Neural progenitor cell (in vitro differentiated cells): ENCODE results near the gene OTOS. TPM values are rescaled to one million over a fixed set of nuclear protein-coding genes. Genes with fewer than 3 reads are reported as not detected.

Experiments used
- DNase-seq: peaks from one replicate; pipeline ENCODE4 v3.0.0-alpha.2; 2016; ENCODE audit warnings: low spot score
- H2AFZ ChIP-seq: fragments of 200-600 bp; sonication (generic); replicated peaks from 2 replicates; pipeline ENCODE4 v1.6.1; 2016; ENCODE audit warnings: antibody characterized with exemption
- H3F3A ChIP-seq: fragments of 200-600 bp; sonication (generic); 2 replicates; pipeline ENCODE4 v1.6.1; 2016; ENCODE audit warnings: antibody characterized with exemption, low read depth
- H3K27ac ChIP-seq: fragments of 200-600 bp; sonication (generic); 2 replicates; pipeline ENCODE4 v1.5.1; 2016; ENCODE audit warnings: mild to moderate bottlenecking
- H3K27me3 ChIP-seq: fragments of 200-600 bp; sonication (generic); 2 replicates; pipeline ENCODE4 v1.6.1; 2016; ENCODE audit warnings: mild to moderate bottlenecking, moderate library complexity
- H3K36me3 ChIP-seq: fragments of 200-600 bp; sonication (generic); 2 replicates; pipeline ENCODE4 v1.5.1; 2016
- H3K4me1 ChIP-seq: fragments of 200-600 bp; sonication (generic); 2 replicates; pipeline ENCODE4 v1.6.1; 2016; ENCODE audit warnings: mixed run types
- H3K4me2 ChIP-seq: fragments of 200-600 bp; sonication (generic); 2 replicates; pipeline ENCODE4 v1.6.1; 2016
- H3K4me3 ChIP-seq: fragments of 200-600 bp; sonication (generic); 2 replicates; pipeline ENCODE4 v1.5.1; 2016
- H3K79me2 ChIP-seq: fragments of 200-600 bp; sonication (generic); 2 replicates; pipeline ENCODE4 v1.6.1; 2016; ENCODE audit warnings: low read depth
- H3K9ac ChIP-seq: fragments of 200-600 bp; sonication (generic); 2 replicates; pipeline ENCODE4 v1.6.1; 2016
- H3K9me3 ChIP-seq: fragments of 200-600 bp; sonication (generic); 2 replicates; pipeline ENCODE4 v1.5.1; 2016; ENCODE audit warnings: low read depth
- H4K20me1 ChIP-seq: fragments of 200-600 bp; sonication (generic); 2 replicates; pipeline ENCODE4 v1.6.1; 2016; ENCODE audit warnings: low read depth
- H3K27ac Mint-ChIP-seq: 3 replicates; pipeline ENCODE4 v1.8.0; 2021; ENCODE audit warnings: mixed read lengths
- H3K27me3 Mint-ChIP-seq: 2 replicates; pipeline ENCODE4 v1.8.0; 2022; ENCODE audit warnings: low read depth, mild to moderate bottlenecking, inconsistent platforms, moderate library complexity, mixed read lengths; ENCODE audit not compliant: insufficient read depth
- H3K36me3 Mint-ChIP-seq: 3 replicates; pipeline ENCODE4 v1.8.0; 2021; ENCODE audit warnings: mixed read lengths
- H3K4me1 Mint-ChIP-seq: 3 replicates; pipeline ENCODE4 v1.8.0; 2021; ENCODE audit warnings: mixed read lengths
- H3K4me3 Mint-ChIP-seq: 3 replicates; pipeline ENCODE4 v1.8.0; 2021; ENCODE audit warnings: mild to moderate bottlenecking, moderate library complexity, mixed read lengths
- H3K9me3 Mint-ChIP-seq: 3 replicates; pipeline ENCODE4 v1.8.0; 2020; ENCODE audit warnings: mixed read lengths
- CTCF ChIP-seq: fragments of 200-600 bp; sonication (generic); IDR thresholded peaks from 2 replicates; pipeline ENCODE4 v1.5.1; 2017; ENCODE audit warnings: antibody characterized with exemption, mild to moderate bottlenecking
- EZH2 ChIP-seq: fragments of 200-600 bp; sonication (generic); IDR thresholded peaks from 2 replicates; pipeline ENCODE4 v1.6.1; 2017; ENCODE audit warnings: antibody characterized with exemption, mild to moderate bottlenecking, moderate library complexity
- EZH2phosphoT487 ChIP-seq: fragments of 200-600 bp; sonication (generic); IDR thresholded peaks from 2 replicates; pipeline ENCODE4 v1.6.1; 2017; ENCODE audit warnings: antibody characterized with exemption
- total RNA-seq: library from RNA; depleted of rRNA; stranded (reverse); fragments of >200 nt; gene quantifications from 2 replicates; pipeline ENCODE4 v1.2.3, GENCODE V29; 2015; ENCODE audit warnings: low replicate concordance

Gene OTOS
- total RNA-seq, 1 donor from 2014 or later, result not detected

DNA sequence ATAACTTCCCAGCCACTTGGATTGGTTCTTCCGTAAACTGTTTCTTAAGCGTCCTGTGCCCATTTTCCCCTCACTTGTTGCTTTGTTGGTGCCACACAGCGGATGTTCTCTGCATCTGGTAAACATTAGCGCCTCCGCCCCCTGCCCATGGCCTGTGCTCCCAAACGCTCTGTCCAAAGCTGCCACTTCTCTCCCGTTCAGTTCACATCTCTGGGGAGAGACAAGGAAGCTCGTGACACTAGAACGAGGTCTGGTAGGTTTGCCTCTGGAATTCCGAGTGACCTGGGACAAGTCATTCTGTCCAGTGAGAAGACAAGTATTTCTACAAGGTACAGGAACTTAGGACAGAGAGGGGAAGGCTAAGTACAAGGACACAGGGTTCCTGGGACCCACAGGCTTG is 13.7 kb downstream of the OTOS start:
- Mint-ChIP-seq H3K27me3 (peaks cover 4% of the 10 kb centered on the region), H3K4me1 (no peaks in the 10 kb centered on the region), H3K4me3 (no peak overlapping the region), H3K36me3 (peaks cover 21% of the 10 kb centered on the region), H3K9me3 (no peaks in the 10 kb centered on the region), H3K27ac (no peak overlapping the region)
- Histone ChIP-seq H3K4me2 (no peak overlapping the region), H3K36me3 (no peaks in the 10 kb centered on the region), H3K27ac (no peak overlapping the region), H2AFZ (no peak overlapping the region), H3K9me3 (no peaks in the 10 kb centered on the region), H3K4me1 (no peaks in the 10 kb centered on the region), H3K4me3 (no peak overlapping the region), H3F3A (no peaks in the 10 kb centered on the region), H3K79me2 (no peaks in the 10 kb centered on the region), H4K20me1 (no peaks in the 10 kb centered on the region), H3K27me3 (no peaks in the 10 kb centered on the region), H3K9ac (no peak overlapping the region)
- TF ChIP-seq EZH2phosphoT487, result no peak
- TF ChIP-seq EZH2, result no peak
- no peak for TF ChIP-seq CTCF
- no peak for DNase-seq

- Mint-ChIP-seq H3K27me3 (peaks cover 4% of the 10 kb centered on the region), H3K4me3 (no peak overlapping the region), H3K9me3 (no peaks in the 10 kb centered on the region), H3K27ac (no peak overlapping the region), H3K4me1 (no peaks in the 10 kb centered on the region), H3K36me3 (peaks cover 16% of the 10 kb centered on the region)
- Histone ChIP-seq H3K4me1 (no peaks in the 10 kb centered on the region), H3K27me3 (no peaks in the 10 kb centered on the region), H4K20me1 (no peaks in the 10 kb centered on the region), H3K36me3 (no peaks in the 10 kb centered on the region), H3K27ac (no peak overlapping the region), H3K79me2 (no peaks in the 10 kb centered on the region), H2AFZ (no peak overlapping the region), H3K4me3 (no peak overlapping the region), H3K9me3 (no peaks in the 10 kb centered on the region), H3K4me2 (no peak overlapping the region), H3F3A (no peaks in the 10 kb centered on the region), H3K9ac (no peak overlapping the region)
- TF ChIP-seq CTCF (no peak), EZH2phosphoT487 (no peak), EZH2 (no peak)
- no peak for DNase-seq
Measured at GRCh38 chr2:240125742-240126141, 14.7 kb downstream of the OTOS start.

DNA sequence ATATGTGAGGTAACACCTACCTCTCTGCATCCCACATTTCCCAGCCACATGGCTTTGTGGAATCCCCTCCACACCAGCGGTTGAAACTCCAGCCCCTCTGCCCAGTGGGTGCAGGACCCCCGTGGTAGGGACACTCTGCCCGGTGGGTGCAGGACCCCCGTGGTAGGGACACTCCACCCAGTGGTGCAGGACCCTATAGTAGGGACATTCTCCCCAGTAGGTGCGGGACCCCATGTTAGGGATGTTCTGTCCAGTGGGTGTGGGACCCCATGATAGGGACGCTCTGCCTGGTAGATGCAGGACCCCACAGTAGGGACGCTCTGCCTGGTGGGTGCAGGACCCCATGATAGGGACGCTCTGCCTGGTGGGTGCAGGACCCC is 15.8 kb downstream of the OTOS start:
- H3K79me2 ChIP-seq, result no peaks in the 10 kb centered on the region
- H3K36me3 ChIP-seq, result no peaks in the 10 kb centered on the region
- no peaks in the 10 kb centered on the region for H4K20me1 ChIP-seq
- no peak overlapping the region for H3K4me3 ChIP-seq
- no peaks in the 10 kb centered on the region for H3K4me1 ChIP-seq
- Mint-ChIP-seq H3K9me3 (no peaks in the 10 kb centered on the region), H3K4me3 (no peak overlapping the region), H3K27ac (no peak overlapping the region), H3K36me3 (peaks cover 11% of the 10 kb centered on the region), H3K27me3 (peaks cover 4% of the 10 kb centered on the region), H3K4me1 (no peaks in the 10 kb centered on the region)
- no peaks in the 10 kb centered on the region for H3F3A ChIP-seq
- TF ChIP-seq CTCF, result no peak
- TF ChIP-seq EZH2, result no peak
- TF ChIP-seq EZH2phosphoT487, result no peak
- H3K4me2 ChIP-seq, result no peak overlapping the region
- H3K27me3 ChIP-seq, result no peaks in the 10 kb centered on the region
- H3K9ac ChIP-seq, result no peak overlapping the region
- DNase-seq, result no peak
- no peak overlapping the region for H3K27ac ChIP-seq
- no peak overlapping the region for H2AFZ ChIP-seq
- no peaks in the 10 kb centered on the region for H3K9me3 ChIP-seq
